ENCODE measurements around the gene PTTG2.

Gene PTTG2

DNA sequence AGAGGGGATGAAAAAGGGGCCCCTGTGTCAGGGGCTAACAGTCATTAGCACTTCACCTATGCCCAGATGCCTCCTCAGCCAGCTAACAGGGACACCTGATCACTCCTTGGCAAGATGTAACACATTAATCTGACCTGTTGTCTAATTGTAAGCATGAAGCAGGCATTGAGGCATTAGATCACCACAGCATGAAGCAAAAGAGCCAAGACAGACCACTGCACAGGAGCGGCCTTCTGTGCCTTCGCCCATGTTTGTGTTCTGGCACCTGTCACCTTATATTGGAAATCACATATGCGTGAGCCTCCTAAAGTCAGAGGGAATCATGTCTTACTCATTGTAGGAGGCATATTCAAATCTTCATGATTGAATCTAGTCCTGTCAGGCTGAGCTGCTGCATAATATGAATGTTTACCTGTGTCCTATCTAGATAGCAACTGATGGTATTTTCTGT is 48.4 kb downstream of the PTTG2 start:
- DNase-seq (ENCODE audit: low read depth in 2 of 3, low spot score in 1 of 3) = no peak

DNA sequence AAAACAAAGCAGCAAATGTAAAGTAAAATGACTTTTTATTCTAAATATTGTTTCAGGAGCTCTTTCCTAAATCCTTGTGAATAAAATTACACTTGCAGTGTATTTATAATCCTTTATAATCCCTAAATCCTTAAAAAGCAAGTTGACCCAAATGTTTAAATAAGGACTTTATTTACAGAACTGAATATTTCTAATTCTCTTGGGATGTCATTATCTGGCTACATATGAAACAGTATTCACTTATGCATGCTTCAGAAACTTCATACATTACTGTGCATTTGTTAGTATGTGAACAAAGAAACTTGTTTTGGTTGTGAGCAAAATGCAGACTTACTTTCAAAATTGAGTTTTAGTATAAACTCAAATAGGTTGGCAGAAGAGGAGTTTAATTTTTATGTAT is 49.2 kb downstream of the PTTG2 start:
- no peak for DNase-seq (ENCODE audit: low read depth in 2 of 3, low spot score in 1 of 3)

DNA sequence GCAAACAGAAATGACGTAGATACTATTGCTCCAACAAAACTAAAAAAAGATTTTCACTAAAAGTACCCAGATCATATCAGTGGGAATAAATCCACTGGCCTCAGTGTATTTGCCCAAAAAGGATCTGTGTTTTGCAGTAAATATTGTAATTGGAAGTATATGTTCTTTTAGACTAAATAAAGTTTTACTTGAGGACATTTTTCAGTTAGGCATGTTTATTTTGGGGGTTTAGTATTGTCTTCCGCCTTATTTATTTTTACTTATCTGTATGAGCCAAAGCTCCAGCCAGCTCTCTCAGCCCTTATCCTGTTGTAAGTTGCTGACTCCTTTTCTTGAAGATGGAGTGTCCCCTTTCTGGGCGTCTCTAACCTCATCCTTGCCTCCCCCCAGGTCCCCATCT is 49.8 kb downstream of the PTTG2 start:
- DNase-seq (ENCODE audit: low read depth in 2 of 3, low spot score in 1 of 3) = no peak

Measured in stimulated activated CD4-positive, alpha-beta T cell treated with anti-CD3 and anti-CD28 coated beads, Interleukin-12 subunit alpha, Interleukin-12 subunit beta, amount 100 ng/mL, for 48 hours (primary cell).